ENCODE measurements around the gene NPIPB9. TPM values are rescaled to one million over a fixed set of nuclear protein-coding genes. Genes with fewer than 3 reads are reported as not detected.
"Not testable (repeated sequence)": the region's sequence is repeated elsewhere in the genome, so short reads cannot be mapped to it uniquely, and the experiment has no call there.

Gene NPIPB9
- 10 to 100 TPM in 2 of 4 donors, 1 to 10 TPM in 2; 1.9 to 14.8 (median 12.4) TPM for total RNA-seq

DNA sequence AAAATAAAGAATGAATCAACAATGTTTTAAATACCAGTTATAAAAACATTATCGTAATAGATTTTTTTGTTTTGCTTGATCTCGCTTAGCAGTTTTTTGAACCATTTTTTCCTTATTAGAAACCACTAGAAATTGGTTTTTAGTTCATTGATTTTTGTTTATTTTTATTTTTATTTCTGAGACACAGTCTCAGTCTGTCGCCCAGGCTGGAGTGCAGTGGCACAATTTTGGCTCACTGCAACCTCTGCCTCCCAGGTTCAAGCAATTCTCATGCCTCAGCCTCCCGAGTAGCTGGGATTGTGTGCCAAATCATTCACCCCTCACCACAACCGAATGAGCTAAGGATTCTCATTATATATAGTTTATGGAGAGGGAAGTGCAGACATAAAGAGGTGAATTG, at the start of gene NPIPB9:
TSS of gene NPIPB9 (plus strand) at position 301 of the 400 bp plus-strand sequence.
- TF ChIP-seq, protein P1, sequence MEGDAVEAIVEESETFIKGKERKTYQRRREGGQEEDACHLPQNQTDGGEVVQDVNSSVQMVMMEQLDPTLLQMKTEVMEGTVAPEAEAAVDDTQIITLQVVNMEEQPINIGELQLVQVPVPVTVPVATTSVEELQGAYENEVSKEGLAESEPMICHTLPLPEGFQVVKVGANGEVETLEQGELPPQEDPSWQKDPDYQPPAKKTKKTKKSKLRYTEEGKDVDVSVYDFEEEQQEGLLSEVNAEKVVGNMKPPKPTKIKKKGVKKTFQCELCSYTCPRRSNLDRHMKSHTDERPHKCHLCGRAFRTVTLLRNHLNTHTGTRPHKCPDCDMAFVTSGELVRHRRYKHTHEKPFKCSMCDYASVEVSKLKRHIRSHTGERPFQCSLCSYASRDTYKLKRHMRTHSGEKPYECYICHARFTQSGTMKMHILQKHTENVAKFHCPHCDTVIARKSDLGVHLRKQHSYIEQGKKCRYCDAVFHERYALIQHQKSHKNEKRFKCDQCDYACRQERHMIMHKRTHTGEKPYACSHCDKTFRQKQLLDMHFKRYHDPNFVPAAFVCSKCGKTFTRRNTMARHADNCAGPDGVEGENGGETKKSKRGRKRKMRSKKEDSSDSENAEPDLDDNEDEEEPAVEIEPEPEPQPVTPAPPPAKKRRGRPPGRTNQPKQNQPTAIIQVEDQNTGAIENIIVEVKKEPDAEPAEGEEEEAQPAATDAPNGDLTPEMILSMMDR (IDR thresholded peaks at IDR 0.05; ENCODE audit: low read depth), result not testable (repeated sequence)

DNA sequence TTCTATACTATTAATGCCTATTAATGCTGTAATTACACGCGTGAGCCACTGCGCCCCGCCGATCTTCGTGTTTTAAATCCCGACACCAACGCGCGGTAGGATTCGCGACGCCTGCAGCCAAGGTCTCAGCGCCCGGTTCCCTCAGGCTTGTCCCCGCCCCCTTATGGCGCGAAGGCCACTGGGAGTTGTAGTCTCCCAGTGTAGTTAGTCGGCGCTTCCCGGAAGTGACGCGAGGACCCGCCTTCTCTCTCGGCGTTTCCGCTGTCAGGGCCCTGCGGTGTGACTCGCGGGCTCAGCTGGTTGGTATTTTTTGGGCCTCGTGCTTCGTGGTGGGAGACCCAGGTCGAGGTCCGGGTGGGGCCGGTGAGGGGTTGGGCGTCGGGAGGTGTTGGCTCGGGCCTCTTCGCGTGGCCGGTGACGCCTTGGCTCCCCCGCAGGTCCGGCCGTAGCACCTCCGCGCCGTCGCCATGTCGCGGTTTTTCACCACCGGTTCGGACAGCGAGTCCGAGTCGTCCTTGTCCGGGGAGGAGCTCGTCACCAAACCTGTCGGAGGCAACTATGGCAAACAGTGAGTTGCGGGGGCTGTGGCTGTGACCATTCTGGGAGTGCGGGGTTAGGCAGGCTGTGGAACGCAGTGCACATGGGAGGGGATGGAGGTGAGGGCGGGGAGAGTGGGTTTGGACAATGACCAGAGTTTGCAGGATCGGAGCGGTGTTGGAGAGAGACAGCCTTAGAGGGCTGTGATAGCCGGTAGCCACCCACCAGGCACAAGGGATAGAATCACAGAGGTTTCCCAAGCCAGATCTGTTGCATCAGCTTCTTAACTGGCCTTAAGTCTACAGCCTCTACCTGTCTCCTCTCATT, 40.1 kb upstream of the NPIPB9 start, which contains the start of gene EIF3C:
TSS of gene EIF3C (plus strand) at position 245 of the 864 bp plus-strand sequence. CDS start at position 468, 223 bp downstream.
- TF ChIP-seq, protein P1 (IDR thresholded peaks at IDR 0.05; ENCODE audit: low read depth), result not testable (repeated sequence)

DNA sequence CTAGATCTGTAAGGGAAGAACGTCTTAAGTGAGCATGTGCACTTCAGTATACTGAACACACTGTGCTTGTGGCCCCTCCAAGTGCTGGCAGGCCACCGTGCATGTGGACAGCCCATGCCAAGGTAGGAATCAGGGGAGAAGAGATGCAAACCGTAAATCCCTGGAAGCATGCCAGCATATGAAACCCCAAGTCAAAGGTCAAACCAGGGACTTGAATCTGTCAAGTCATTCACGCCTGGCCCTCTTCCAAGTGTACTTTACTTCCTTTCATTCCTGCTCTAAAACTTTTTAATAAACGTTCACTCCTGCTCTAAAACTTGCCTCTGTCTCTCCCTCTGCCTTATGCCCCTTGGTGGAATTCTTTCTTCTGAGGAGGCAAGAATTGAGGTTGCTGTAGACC, 68.4 kb downstream of the NPIPB9 start:
- TF ChIP-seq, protein P1 (IDR thresholded peaks at IDR 0.05; ENCODE audit: low read depth), result no peak

DNA sequence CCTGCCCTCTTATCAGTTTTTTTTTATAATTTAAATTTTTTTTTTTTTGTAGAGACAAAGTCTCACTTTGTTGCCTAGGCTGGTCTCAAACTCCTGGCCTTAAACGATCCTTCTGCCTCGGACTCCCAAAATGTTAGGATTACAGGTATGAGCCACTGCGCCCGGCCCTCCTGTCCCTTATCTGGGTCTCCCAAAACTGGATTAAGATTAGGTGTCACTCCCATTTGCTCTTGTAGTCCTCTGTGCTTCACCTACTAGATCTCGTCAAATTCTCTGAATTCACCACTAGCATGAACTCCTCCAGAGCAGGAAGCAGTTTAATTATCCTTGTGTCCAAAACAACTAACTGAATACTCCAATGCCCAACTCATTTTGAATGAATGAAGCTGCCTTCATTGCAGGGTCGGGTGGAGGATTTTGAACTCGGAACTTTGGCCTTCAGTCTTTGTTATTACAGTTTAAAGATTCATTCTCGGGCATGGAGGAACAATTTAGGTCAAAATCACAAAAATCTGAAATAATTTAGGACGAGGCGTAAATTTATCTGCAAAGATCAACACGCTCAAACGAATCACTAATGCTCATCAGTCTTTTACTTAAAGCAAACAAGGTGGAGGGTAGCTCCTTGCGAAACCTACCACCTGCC, 70.4 kb downstream of the NPIPB9 start:
- TF ChIP-seq, protein P1 (IDR thresholded peaks at IDR 0.05; ENCODE audit: low read depth), result no peak

Small RNAs within 50 kb of the gene (small RNA-seq; reads per million reads assigned to genes)
- gene MIR6862-2, result not detected

Other genes starting within 250 kb of the NPIPB9 start
- gene IL27, start 245.0 kb upstream of the NPIPB9 start, total RNA-seq, result not detected
- 10 to 100 TPM; 27.9 to 66.6 (median 61.5) TPM for gene NUPR1, start 212.8 kb upstream of the NPIPB9 start, total RNA-seq
- gene SGF29, start 197.9 kb upstream of the NPIPB9 start, total RNA-seq, result 10 to 100 TPM; 15.6 to 30.8 (median 20.6) TPM
- 1 to 10 TPM in 2 of 4 donors, under 1 TPM in 1, not detected in 1; 0.88 to 1.4 (median 1.1) TPM for gene SULT1A2, start 154.7 kb upstream of the NPIPB9 start, total RNA-seq
- 10 to 100 TPM; 15.8 to 51.3 (median 35.4) TPM for gene SULT1A1, start 141.7 kb upstream of the NPIPB9 start, total RNA-seq
- gene NPIPB8, start 113.7 kb upstream of the NPIPB9 start, total RNA-seq, result not detected
- 100 to 1,000 TPM; 129 to 313 (median 232) TPM for gene EIF3C, start 40.3 kb upstream of the NPIPB9 start, total RNA-seq
- gene ATXN2L, start 71.2 kb downstream of the NPIPB9 start, total RNA-seq, result 10 to 100 TPM; 50.5 to 77.4 (median 54.1) TPM
- gene TUFM, start 94.6 kb downstream of the NPIPB9 start, total RNA-seq, result 100 to 1,000 TPM in 1 of 4 donors, 10 to 100 TPM in 3; 51.5 to 120 (median 79.9) TPM
- 10 to 100 TPM; 10.5 to 34.7 (median 20.7) TPM for gene SH2B1, start 112.1 kb downstream of the NPIPB9 start, total RNA-seq
- gene ATP2A1, start 126.7 kb downstream of the NPIPB9 start, total RNA-seq, result under 1 TPM in 3 of 4 donors, not detected in 1; 0.19 to 0.44 (median 0.34) TPM
- gene RABEP2, start 173.5 kb downstream of the NPIPB9 start, total RNA-seq, result 10 to 100 TPM in 3 of 4 donors, 1 to 10 TPM in 1; 9.0 to 19.6 (median 16.4) TPM
- gene CD19, start 180.2 kb downstream of the NPIPB9 start, total RNA-seq, result under 1 TPM in 1 of 4 donors, not detected in 3; 0.68 TPM
- gene NFATC2IP, start 199.2 kb downstream of the NPIPB9 start, total RNA-seq, result 10 to 100 TPM; 18.2 to 33.5 (median 23.8) TPM
- 10 to 100 TPM; 15.3 to 24.6 (median 18.9) TPM for gene SPNS1, start 223.0 kb downstream of the NPIPB9 start, total RNA-seq
- gene LAT, start 233.3 kb downstream of the NPIPB9 start, total RNA-seq, result 10 to 100 TPM in 1 of 4 donors, 1 to 10 TPM in 3; 3.6 to 10.0 (median 5.3) TPM